Measurements from ENCODE around the gene DAAM1.

DNA sequence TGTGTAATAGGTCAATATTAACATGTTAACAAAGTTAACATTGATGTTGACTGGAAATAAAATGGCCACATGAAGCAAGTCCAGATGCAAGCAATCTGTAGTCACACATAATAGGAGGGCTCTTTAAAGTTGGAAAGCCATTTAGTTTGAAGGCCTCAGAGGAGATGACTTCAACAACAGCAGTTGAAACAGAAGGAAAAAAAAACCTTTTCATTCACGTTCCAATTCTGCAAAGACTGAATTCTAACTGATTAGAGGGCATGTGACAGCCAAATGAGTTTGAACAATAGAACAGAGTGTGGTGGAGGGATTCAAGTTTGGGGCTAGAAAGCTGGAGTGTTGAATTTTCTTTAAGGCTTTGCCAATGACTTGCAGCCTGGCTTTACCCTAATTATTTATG is 41.5 kb upstream of the DAAM1 start:
- TF ChIP-seq, protein P1, sequence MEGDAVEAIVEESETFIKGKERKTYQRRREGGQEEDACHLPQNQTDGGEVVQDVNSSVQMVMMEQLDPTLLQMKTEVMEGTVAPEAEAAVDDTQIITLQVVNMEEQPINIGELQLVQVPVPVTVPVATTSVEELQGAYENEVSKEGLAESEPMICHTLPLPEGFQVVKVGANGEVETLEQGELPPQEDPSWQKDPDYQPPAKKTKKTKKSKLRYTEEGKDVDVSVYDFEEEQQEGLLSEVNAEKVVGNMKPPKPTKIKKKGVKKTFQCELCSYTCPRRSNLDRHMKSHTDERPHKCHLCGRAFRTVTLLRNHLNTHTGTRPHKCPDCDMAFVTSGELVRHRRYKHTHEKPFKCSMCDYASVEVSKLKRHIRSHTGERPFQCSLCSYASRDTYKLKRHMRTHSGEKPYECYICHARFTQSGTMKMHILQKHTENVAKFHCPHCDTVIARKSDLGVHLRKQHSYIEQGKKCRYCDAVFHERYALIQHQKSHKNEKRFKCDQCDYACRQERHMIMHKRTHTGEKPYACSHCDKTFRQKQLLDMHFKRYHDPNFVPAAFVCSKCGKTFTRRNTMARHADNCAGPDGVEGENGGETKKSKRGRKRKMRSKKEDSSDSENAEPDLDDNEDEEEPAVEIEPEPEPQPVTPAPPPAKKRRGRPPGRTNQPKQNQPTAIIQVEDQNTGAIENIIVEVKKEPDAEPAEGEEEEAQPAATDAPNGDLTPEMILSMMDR (IDR thresholded peaks at IDR 0.05), result no peak
- no peak for TF ChIP-seq POLR2A (IDR thresholded peaks at IDR 0.05)
